HG03095 (cell line): ENCODE results near the gene TAP1.

Experiments used
- ATAC-seq: cut with Tn5 transposase; IDR thresholded peaks from one replicate; pipeline ENCODE4 v1.9.1; 2021; ENCODE audit warnings: moderate library complexity; ENCODE audit not compliant: unreplicated experiment

The TAP1 gene

GRCh38 chr6:32862725-32863124 lies 9.2 kb upstream of the TAP1 start:
- ATAC-seq: no peak

GRCh38 chr6:32860674-32861073 lies 7.2 kb upstream of the TAP1 start:
- ATAC-seq: no peak

- no peak for ATAC-seq
These were observed 4.7 kb upstream of the TAP1 start for GRCh38 chr6:32858194-32858593.

GRCh38 chr6:32857156-32857891 lies 3.8 kb upstream of the TAP1 start:
- ATAC-seq: no peak

- no peak for ATAC-seq
These were observed 2.1 kb upstream of the TAP1 start for GRCh38 chr6:32855467-32856174.

GRCh38 chr6:32854376-32855178 lies 1.1 kb upstream of the TAP1 start:
- peak; percentile 20 for ATAC-seq

GRCh38 chr6:32852844-32853540 lies 512 bp downstream of the TAP1 start:
- ATAC-seq: peak; percentile 20

GRCh38 chr6:32852018-32852843 lies 1.3 kb downstream of the TAP1 start:
- ATAC-seq: no peak

GRCh38 chr6:32851025-32851424 lies 2.5 kb downstream of the TAP1 start:
- no peak for ATAC-seq

- ATAC-seq: no peak
These were observed 4.4 kb downstream of the TAP1 start for GRCh38 chr6:32849126-32849525.

GRCh38 chr6:32847795-32848194 lies 5.7 kb downstream of the TAP1 start:
- ATAC-seq: no peak

- ATAC-seq: no peak
These were observed 6.5 kb downstream of the TAP1 start for GRCh38 chr6:32847004-32847403.

GRCh38 chr6:32845384-32845884 lies 8.1 kb downstream of the TAP1 start:
- ATAC-seq: no peak

- ATAC-seq: no peak
These were observed 8.6 kb downstream of the TAP1 start for GRCh38 chr6:32844839-32845383.

GRCh38 chr6:32843979-32844838 lies 9.3 kb downstream of the TAP1 start, which contains the start of gene PSMB8:
TSS of gene PSMB8 (minus strand) at chr6:32844047. CDS start at chr6:32843996, 51 bp downstream.
- ATAC-seq: peak; percentile 53

GRCh38 chr6:32843331-32843978 lies 10.0 kb downstream of the TAP1 start:
- no peak for ATAC-seq

- no peak for ATAC-seq
These were observed 10.8 kb downstream of the TAP1 start for GRCh38 chr6:32842690-32843089.

- ATAC-seq: no peak
These were observed 11.4 kb downstream of the TAP1 start for GRCh38 chr6:32842021-32842650.
